Measurements from ENCODE around the gene SCYGR3. TPM values are rescaled to one million over a fixed set of nuclear protein-coding genes. Genes with fewer than 3 reads are reported as not detected.

The SCYGR3 gene
- total RNA-seq: not detected

GRCh38 chr2:227614740-227615139, at the start of gene SCYGR3:
SCYGR3 (minus strand) TSS chr2:227614840; CDS start chr2:227614840, 0 bp downstream.
- Histone ChIP-seq H3K4me1 (peaks cover 0 to 13% (median 0%) of the 10 kb centered on the region in 4 donors), H3K27me3 (no peaks in the 10 kb centered on the region), H3K9me3 (no peaks in the 10 kb centered on the region), H3K36me3 (no peaks in the 10 kb centered on the region), H3K4me3 (no peak within 1 kb of the TSS), H3K27ac (no peak within 1 kb of the TSS)
- DNase-seq (ENCODE audit: low spot score in 2 of 2): no peak
- TF ChIP-seq POLR2A (IDR thresholded peaks at IDR 0.05) (no peak), EP300 (IDR thresholded peaks at IDR 0.05) (no peak), CTCF (IDR thresholded peaks at IDR 0.05) (no peak)
- WGBS, 2 donors: 99 to 100% methylated on average over 4 of the region's 4 CpGs

GRCh38 chr2:227661827-227662226, 47.2 kb upstream of the SCYGR3 start:
- 53 to 56% methylated on average over 3 of the region's 3 CpGs for WGBS, 2 donors
- Histone ChIP-seq H3K36me3 (no peaks in the 10 kb centered on the region), H3K4me3 (no peak overlapping the region), H3K9me3 (no peaks in the 10 kb centered on the region), H3K4me1 (no peaks in the 10 kb centered on the region), H3K27me3 (no peaks in the 10 kb centered on the region), H3K27ac (no peak overlapping the region)
- TF ChIP-seq EP300 (IDR thresholded peaks at IDR 0.05) (no peak), POLR2A (IDR thresholded peaks at IDR 0.05) (no peak), CTCF (IDR thresholded peaks at IDR 0.05) (no peak)
- no peak for DNase-seq (ENCODE audit: low spot score in 2 of 2)

GRCh38 chr2:227661025-227661649, 46.5 kb upstream of the SCYGR3 start:
- Histone ChIP-seq H3K36me3 (no peaks in the 10 kb centered on the region), H3K4me1 (no peaks in the 10 kb centered on the region), H3K27ac (no peak overlapping the region), H3K9me3 (no peaks in the 10 kb centered on the region), H3K27me3 (no peaks in the 10 kb centered on the region), H3K4me3 (no peak overlapping the region)
- no peak for DNase-seq (ENCODE audit: low spot score in 2 of 2)
- 41 to 58% methylated on average over 7 of the region's 7 CpGs for WGBS, 2 donors
- no peak for TF ChIP-seq POLR2A (IDR thresholded peaks at IDR 0.05)

- DNase-seq (ENCODE audit: low spot score in 2 of 2): no peak
- no peak for TF ChIP-seq EP300 (IDR thresholded peaks at IDR 0.05)
- TF ChIP-seq POLR2A (IDR thresholded peaks at IDR 0.05): no peak
- no peak for TF ChIP-seq CTCF (IDR thresholded peaks at IDR 0.05)
- H3K4me3 ChIP-seq: no peak overlapping the region
- H3K9me3 ChIP-seq: no peaks in the 10 kb centered on the region
- no peaks in the 10 kb centered on the region for H3K27me3 ChIP-seq
- no peaks in the 10 kb centered on the region for H3K36me3 ChIP-seq
- WGBS, 2 donors: 57 to 61% methylated on average over 8 of the region's 8 CpGs
- no peaks in the 10 kb centered on the region for H3K4me1 ChIP-seq
- H3K27ac ChIP-seq: no peak overlapping the region
These were observed 42.7 kb upstream of the SCYGR3 start for GRCh38 chr2:227657199-227657845.

- no peaks in the 10 kb centered on the region for H3K9me3 ChIP-seq
- peak in 1 of 2 donors; percentile 50 for DNase-seq (ENCODE audit: low spot score in 2 of 2)
- H3K27ac ChIP-seq: peak overlapping the region in 1 of 4 donors; percentile 39
- H3K4me3 ChIP-seq: no peak overlapping the region
- WGBS, 2 donors: 15 to 20% methylated on average over 1 of the region's 1 CpG
- H3K36me3 ChIP-seq: no peaks in the 10 kb centered on the region
- no peaks in the 10 kb centered on the region for H3K27me3 ChIP-seq
- no peaks in the 10 kb centered on the region for H3K4me1 ChIP-seq
- TF ChIP-seq CTCF (IDR thresholded peaks at IDR 0.05) (no peak), EP300 (IDR thresholded peaks at IDR 0.05) (peak in 1 of 2 donors; percentile 81), POLR2A (IDR thresholded peaks at IDR 0.05) (no peak)
These were observed 40.8 kb upstream of the SCYGR3 start for GRCh38 chr2:227655454-227655853.
